ENCODE results near the gene EIF3I. TPM values are rescaled to one million over a fixed set of nuclear protein-coding genes. Genes with fewer than 3 reads are reported as not detected.

The EIF3I gene
- total RNA-seq, 1 donor from 2014 or later, result 98.6 TPM

DNA sequence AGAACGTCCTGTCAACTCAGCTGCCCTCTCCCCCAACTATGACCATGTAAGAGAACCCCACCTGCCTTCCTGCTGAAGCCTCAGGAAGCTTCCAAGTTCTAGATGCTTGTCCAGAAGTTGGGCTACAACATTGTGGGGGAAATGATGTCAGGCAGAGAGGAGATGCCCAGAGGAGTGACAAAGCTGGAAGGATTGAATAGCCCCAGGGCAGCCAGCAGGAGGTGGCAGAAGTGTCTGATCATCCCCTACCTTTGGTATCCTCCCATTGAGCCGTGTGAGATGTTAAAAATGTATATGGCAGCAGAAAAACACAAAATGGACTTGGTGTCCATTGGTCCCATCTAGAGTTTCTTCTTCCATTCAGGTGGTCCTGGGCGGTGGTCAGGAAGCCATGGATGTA is 6.6 kb downstream of the EIF3I start:
- FAIRE-seq, result no peak
- no peak for DNase-seq (ENCODE audit: low spot score in 2 of 2)

DNA sequence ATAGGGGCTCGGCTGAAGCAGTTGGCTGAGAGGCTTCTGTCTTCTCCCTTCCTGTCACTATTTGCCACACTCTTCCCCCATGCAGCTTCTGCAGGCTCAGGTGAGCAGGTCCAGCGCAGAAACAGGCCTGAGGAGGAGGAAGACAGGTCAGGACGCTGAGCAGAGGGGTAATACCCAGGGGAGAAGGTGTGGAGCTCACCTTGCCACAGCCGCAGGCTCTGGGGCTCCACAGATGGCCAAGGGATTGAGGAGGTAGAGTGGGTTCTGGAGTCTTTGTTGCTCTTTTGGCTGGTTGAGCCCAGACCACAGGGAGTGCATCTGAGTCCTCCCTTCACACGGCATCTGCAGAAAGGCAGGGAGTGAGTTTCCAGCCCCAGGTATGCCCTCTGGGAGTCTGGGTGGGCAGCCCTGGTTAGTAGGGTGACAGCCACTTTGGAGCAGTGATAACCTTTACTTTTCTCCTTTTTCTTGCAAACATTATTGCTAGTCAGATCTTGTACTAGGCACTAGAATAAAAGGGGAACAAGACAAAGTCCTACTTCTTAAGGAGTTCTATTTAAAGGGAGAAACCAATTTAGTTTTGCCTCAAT is 9.7 kb downstream of the EIF3I start:
- FAIRE-seq (no peak), DNase-seq (ENCODE audit: low spot score in 2 of 2) (no peak)

DNA sequence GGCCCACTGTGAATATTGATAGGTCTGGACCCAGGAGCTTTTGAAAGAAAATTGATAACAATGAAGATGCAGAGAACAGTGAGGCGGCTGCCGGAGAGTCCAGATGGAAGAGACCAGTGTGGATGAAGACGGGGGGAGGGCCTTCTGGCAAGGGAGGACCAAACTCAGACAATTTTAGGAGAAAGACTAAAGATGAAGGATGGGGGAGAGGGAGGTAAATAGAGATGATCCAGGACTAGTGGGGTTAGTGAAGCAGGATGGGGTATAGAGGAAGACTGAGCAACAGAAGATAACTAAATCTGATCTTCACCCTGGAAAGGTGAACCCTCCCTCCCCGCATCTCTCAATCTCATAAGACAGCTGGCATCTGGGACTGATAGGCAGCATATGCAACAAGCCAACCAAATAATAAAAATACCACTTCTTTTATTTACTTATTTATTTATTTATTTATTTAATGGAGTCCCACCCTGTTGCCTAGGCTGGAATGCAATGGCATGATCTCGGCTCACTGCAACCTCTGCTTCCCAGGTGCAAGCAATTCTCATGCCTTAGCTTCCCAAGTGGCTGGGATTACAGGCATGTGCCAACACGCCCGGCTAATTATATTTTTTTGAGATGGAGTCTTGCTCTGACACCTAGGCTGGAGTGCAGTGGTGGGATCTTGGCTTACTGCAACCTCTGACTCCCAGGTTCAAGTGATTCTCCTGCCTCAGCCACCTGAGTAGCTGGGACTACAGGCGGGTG is 10.5 kb downstream of the EIF3I start:
- no peak for FAIRE-seq
- no peak for DNase-seq (ENCODE audit: low spot score in 2 of 2)

DNA sequence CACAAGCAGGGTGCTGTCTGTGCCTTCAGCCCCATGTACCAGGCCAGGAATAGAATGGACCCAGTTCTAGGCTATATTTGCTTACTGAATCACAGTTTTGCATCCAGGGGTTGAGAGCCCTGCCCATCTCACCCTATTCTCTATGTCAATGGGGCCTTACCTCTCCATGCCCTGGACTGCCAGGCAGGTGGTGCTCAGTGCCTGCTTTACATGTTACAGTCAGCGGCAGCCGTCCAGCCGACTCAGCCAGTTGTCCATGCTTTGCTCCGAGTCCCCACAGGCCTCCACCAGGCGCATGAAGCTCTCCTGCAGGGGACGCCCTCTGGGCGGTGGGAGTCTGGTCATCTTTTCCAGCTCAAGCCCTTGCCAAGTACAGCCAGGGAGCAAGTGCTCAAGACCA is 12.6 kb downstream of the EIF3I start:
- FAIRE-seq, result no peak
- DNase-seq (ENCODE audit: low spot score in 2 of 2), result no peak

DNA sequence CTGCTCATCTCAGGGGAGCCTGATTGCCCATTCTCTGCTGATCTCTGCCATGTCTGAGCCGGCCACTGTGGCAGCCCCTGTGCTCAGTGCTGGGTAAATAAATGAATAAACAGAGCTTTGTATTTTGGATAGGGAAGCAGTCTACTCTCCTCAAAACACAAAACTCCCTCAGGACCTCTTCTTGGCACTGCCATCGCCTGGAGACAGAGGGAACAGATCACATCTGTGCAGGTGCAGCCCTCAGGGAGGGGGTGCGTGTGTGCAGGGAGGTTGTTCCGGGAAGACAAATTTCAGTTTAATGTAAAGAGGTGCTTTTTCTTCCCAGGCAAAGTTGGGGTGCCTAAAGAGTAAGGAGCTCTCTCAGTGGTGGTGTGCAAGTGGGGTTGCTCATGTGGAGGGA is 17.1 kb downstream of the EIF3I start:
- DNase-seq (ENCODE audit: low spot score in 2 of 2) (no peak), FAIRE-seq (no peak)

DNA sequence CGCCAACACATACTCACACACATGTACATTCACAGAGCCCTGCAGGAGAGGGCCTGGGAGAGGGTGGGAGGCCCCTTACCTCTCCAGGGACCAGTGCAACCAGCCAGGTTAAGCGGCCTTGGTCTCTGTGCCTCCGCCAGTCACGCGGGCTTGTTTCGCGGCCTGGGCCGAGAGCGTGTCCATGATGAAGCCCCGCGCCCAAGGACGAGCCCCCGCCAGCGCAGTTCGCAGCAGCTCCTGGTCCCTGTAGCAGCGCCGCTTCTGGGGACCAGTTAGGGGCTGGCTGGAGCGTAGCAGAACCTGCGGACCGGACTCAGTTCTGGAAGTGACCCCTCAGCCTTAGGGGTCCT is 17.6 kb downstream of the EIF3I start:
- FAIRE-seq, result no peak

DNA sequence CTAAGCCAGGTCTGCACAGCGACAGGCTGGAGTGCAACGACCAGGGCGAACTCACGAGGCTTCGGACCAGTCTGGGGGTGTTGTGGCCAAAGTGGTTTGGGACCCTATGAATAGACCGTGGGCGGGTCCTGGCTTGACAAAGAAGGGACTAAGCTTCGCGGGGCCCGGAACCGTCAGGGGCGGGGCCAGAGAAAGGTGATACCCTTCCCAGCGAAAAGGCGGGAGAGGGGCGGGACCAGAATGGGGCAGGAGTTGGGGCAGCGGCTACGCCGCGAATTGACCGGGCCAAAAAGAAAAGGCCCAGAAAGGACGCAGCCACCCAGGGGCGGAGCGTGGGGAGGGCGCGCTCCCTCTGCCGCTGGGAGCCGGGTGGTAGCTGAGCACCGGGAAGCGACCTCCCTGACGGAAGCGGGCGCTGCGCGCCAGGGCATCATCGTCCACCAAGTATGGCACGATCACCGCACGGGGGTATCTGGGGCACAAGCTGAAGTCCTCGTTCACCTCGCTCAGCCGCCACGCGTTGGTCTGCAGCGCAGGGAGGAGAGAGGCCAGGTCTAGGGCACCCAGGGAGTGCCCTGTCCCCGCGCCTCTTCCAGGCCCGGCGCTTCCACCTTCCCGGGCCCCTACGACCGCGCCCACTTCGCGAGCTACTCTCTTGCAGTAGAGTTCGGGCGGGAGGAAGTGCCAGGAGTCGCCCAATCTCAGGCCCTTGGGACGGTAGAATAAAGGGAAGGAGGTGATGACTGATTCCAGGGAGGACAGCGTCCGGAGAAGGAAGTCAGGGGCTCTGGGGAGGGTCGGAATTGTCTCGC is 18.1 kb downstream of the EIF3I start:
- FAIRE-seq, result no peak

More for the DNA sequence above, 17.6 kb downstream of the EIF3I start:
- no peak for DNase-seq (ENCODE audit: low spot score in 2 of 2)

DNA sequence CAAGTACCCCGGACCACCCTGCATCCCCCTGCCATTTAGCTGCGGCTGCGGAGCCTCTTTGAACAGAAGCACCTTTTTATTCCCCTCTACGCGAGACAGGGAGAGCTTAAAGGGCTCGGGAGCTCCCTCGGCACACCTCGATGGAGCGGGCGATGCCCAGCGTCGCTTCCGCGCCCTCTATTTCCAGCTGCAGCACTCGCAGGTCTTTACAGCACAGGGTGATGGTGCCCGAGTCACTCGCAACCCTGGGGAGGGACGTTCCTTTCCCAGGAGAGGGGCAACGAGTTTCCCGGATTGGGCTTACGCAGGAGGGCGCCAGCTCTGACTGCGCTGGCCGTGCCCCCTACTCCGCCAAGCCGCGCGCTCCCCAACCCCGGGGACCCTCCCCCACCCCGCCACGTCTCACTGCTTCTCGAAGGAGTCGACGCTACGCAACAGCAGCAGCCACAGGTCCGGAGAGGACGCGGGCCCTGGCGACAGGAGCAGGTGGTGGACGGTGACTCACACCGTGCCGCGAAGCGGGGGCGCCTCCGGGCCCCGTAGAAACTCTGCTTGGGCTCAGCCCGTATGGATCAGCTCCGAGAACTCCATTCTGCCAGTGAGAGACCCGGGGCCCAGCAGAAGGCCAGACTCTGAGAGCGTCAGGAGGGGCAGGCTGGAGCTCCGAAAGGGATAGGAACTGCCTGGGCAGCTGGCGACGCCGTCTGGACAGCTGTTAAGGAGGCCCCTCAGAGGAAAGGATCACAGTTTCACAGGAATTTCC is 19.0 kb downstream of the EIF3I start:
- FAIRE-seq (no peak), DNase-seq (ENCODE audit: low spot score in 2 of 2) (peak; percentile 72 to 73)

More for the DNA sequence above, 18.1 kb downstream of the EIF3I start:
- DNase-seq (ENCODE audit: low spot score in 2 of 2), result peak; percentile 61 to 73

DNA sequence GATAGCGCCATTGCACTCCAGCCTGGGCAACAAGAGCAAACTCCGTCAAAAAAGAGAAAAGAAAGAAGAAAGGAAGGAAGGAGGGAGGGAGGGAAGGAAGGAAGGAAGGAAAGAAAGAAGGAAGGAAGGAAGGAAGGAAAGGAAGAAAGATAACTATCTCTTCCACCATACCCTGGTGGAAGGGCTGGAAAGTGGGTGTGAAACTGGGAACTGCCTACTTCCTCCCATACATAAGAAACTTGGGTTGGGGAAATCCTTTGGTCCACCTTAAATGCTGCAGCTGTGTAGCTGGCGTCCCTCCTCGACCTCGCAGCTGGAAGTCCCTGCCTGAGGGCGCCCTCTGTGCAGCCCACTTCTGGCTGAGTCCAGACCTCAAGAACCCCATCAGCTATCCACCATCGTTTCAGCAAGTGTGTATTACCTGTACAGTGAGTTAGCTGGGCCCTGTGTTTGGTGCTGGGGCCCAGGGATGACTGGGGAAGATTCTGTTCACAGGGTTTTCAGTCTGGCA is 20.2 kb downstream of the EIF3I start:
- peak; percentile 49 to 67 for DNase-seq (ENCODE audit: low spot score in 2 of 2)
- no peak for FAIRE-seq

DNA sequence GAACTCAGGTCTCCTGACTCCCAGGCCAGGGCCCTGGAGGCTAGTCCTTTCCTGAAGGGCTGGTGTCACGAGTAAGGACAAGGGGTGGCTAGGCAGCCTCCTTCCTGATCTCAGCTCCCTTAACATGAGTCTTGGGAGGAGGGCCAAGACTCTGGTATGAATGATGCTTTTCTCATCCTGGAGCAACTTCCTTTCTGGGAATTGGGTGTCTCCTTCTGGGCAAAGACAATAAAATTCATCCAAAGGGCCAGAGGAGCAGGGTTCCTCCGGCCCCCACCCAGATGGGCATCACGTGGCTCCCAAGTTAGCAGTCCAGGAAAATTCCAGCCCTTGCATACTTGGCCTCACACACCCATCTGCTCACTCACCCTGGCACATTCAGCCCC is 24.7 kb downstream of the EIF3I start, which contains the start of gene FAM167B:
FAM167B (plus strand) TSS at position 335 of the 386 bp plus-strand sequence. CDS start 200 bp downstream, outside the sequence.
- DNase-seq (ENCODE audit: low spot score in 2 of 2) (no peak), FAIRE-seq (no peak)

DNA sequence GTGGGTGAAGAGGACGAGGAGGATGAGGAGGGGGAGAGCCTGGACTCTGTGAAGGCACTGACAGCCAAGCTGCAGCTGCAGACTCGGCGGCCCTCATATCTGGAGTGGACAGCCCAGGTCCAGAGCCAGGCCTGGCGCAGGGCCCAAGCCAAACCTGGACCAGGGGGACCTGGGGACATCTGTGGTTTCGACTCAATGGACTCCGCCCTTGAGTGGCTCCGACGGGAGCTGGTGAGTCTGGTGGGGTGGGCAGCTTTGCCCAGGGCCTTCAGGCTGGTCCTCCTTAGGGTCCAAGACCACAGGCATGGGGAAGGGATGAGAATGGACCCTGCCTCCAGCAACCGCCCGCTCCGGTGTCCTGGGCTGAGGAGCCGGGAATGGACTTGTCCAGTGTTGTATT is 25.2 kb downstream of the EIF3I start:
- DNase-seq (ENCODE audit: low spot score in 2 of 2), result no peak
- no peak for FAIRE-seq

DNA sequence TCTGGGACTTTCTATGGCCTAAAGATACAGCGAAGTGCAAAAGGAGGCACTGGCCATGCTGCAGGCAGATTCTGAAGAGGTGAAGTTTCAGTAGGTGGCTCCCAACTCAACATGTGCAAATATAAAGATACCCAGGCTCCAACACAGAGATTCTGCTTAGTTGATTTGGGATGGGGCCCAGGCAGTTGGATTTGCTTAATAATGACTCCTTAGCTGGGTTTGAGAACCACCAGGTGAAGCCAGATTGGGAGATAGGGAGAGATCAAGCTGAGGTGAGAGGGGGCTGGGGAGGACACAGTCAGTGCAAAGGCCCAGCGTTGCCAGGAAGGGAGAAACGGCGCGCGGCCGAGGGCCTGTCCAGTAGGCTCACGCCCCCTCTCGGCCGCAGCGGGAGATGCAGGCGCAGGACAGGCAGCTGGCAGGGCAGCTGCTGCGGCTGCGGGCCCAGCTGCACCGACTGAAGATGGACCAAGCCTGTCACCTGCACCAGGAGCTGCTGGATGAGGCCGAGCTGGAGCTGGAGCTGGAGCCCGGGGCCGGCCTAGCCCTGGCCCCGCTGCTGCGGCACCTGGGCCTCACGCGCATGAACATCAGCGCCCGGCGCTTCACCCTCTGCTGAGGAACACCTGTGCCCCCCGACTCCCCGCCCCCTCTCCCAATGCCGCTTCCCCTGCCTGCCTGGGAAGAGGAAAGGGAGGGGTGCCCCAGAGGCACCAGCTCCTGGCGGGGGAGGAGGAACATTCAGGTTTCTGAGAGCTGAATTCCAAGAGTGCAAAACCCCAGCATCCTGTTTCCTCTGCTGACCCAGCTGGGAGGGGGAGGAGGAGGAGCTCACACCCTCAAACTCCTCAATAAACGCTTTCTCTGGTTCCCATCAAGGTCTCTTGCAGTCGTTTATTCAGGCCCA is 26.0 kb downstream of the EIF3I start:
- DNase-seq (ENCODE audit: low spot score in 2 of 2), result peak in 1 of 2 donors; percentile 69
- no peak for FAIRE-seq

DNA sequence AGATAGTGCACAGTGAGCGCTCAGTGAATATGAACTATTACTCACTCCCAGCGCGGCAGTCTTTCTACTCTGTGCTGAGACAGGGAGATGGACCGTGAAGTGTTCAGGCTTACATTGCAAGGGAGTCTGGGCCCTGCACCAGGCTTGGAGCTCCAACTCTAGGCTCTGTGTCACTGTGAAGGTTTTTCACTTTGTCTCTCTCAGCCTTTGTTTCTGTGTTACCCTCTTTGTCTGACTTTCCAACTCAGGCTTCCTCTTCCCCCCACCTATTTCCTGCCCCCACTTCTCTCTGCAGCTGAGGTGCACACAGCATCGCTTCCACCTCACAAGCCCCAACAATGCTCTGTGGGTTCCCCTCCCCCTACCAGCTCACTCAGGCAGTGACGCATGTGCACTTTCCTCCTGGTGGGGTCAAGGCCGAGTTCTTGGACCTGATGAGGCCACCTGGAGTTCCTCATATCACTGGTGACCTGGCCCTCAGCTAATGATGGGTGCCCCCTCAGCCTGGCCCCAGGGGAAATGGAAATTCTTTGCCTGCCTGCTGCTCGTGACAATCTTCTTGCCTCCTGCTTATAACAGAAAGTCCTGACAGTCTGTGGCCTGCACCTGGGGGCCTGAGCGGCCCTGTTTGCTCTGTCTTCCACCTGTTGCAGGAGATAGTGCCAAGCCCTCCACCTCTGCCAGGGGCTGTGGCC is 27.8 kb downstream of the EIF3I start:
- DNase-seq (ENCODE audit: low spot score in 2 of 2), result no peak
- FAIRE-seq, result no peak

DNA sequence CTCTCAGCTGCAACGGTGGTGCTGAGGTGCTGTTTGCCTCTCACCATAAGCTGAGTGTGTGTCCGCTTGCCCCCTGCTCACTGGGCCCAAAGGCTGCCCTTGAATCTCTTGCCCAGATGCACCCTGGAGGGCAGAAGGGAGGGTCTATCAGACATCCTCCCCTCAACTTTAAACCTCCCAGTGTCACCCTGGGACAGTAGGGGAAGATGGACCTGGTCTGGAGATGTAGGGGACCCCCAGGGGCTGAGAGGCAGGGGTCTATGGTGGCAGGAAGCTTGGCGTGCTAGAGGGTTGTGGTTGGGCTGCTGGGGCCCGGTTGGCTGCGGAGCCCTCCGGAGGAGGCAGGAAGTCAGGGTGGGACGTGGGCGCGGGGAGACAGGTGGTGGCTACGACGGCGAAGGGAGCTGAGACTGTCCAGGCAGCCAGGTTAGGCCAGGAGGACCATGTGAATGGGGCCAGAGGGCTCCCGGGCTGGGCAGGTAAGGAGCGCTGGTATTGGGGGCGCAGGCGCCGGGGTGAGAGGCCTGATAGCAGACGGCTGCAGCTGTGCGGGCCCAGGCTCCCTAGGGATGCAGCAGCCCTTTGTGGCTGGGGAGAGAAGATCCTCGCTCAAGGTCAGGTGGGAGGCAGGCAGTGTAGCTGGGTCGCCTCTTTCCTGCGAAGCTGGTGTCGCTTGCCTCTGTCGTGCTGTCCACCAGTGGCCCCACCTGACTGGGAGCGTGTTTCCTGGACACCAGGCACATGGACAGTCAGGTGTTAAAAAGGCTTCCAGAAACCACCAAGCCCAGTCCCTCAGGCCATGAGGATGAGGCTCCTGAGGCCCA is 28.9 kb downstream of the EIF3I start, which contains the start of gene LCK:
LCK (plus strand) TSS at position 373 of the 824 bp plus-strand sequence. CDS start 23,065 bp downstream, outside the sequence.
- no peak for FAIRE-seq
- no peak for DNase-seq (ENCODE audit: low spot score in 2 of 2)

DNA sequence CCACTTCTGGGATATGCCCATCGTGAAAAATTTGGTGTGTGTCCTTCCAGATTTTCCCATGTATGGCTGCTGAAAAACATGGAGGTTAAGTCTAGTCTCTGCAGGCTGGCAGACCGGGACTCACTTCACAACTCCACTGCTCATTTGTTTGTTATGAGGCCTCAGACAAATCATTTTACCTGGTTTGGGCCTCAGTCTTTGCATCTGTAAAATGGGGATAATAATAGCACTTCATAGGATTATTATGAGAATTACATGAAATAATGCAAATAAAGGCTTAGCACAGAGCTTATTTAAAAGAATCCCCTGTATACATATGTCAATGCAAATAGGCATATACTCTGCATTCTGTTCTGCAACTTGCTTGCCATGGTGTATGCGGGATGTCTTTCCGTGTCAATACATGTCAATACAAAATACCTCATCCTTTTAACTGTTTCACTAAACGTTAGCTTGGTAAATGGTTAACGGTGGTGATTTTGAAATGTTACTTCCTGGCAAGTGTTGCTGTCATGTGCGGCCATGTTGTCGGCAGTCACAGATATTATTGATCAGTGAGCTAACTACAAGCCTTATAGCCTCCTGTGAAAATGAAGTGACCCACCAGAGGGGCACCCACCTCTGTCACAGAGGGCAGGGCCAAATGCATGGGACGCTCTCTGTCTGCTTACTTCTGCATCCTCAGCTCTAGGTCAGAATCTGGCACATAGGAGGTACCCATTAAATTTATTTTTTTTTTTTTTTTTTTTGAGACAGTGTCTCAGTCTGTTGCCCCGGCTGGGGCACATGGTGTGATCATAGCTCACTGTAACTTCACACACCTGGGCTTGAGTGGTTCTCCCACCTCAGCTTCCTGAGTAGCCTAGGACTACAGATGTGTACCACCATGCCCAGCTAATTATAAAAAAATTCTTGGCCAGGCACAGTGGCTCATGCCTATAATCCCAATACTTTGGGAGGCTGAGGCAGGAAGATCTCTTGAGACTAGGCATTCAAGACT is 33.2 kb downstream of the EIF3I start:
- no peak for FAIRE-seq
- no peak for DNase-seq (ENCODE audit: low spot score in 2 of 2)

DNA sequence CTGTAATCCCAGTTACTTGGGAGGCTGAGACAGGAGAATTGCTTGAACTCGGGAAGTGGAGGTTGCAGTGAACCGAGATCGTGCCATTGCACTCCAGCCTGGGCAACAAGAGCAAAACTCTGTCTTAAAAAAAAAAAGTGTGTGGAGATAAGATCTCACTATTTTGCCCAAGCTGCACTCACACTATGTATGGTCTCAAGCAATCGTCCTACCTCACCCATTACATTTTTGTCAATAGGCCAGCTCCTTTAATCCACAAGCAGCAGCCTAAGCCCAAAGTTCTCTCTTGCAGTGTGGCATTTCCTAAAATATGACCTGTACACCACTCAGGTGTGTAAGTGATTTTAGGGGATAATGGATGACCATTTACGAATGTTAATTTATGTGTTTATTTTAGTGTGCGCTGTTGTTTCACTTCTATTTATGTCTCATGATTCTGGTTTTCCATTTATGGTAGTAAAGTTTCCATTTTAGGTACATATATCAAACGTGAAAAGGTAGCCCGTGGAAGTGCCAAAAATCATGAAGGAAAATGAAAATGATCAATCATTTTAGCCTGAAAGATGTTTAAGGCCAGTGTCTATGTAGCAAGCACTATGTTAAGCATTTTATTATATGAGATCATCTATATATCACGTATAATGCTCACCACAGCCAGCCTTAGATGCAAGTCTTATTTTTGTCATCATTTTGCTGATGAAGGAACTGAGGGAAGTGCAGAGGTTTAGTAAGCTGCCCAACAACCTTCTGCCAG is 34.4 kb downstream of the EIF3I start:
- DNase-seq (ENCODE audit: low spot score in 2 of 2) (no peak), FAIRE-seq (no peak)
